HG03571 (cell line): ENCODE results near the gene TMEM181.
"Not testable (repeated sequence)": the region's sequence is repeated elsewhere in the genome, so short reads cannot be mapped to it uniquely, and the experiment has no call there.

Experiments used
- ATAC-seq: cut with Tn5 transposase; IDR thresholded peaks from one replicate; pipeline ENCODE4 v1.9.1; 2021; ENCODE audit not compliant: unreplicated experiment

The TMEM181 gene

GRCh38 chr6:158593670-158594069 is 33.8 kb downstream of the TMEM181 start:
- no peak for ATAC-seq

- no peak for ATAC-seq
These were observed 35.3 kb downstream of the TMEM181 start for GRCh38 chr6:158595223-158595622.

GRCh38 chr6:158596861-158597260 is 37.0 kb downstream of the TMEM181 start:
- ATAC-seq: no peak

GRCh38 chr6:158597565-158597964 is 37.7 kb downstream of the TMEM181 start:
- no peak for ATAC-seq

GRCh38 chr6:158599635-158600034 is 39.7 kb downstream of the TMEM181 start:
- ATAC-seq: no peak

DNA sequence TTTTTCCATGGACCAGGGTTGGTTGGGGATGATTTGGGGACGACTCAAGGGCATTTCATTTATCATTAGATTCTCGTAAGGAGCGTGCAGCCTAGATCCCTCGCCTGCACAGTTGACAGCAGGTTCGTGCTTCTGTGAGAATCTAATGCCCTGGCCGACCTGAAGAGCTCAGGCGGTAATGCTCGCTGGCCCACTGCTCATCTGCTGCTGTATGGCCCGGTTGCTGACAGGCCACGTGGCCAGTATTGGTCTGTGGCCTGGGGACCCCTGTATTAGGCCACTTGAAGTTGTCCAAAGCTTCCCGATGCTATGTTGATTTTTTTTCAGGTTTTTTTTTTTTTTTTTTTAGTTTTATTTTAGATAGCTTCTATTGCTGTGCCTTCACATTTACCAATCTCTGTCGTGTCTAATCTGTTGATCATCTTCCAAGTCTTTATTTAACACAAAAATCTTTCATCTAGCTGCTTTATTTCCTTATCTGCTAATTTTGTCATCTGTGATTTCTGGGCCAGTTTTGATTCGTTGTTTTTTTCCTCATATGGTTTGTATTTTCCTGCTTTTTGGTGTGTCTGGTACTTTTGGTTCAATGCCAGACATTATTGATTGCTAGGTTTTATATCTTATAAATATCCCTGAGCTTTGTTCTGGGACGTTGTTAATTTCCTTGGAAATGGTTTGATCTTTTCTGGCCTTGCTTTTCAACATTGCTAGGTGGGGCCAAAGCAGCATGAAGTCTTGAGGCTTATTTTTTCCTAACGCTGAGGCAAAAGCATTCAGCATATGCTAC is 43.6 kb downstream of the TMEM181 start:
- ATAC-seq: no peak

- ATAC-seq: no peak
These were observed 44.1 kb downstream of the TMEM181 start for GRCh38 chr6:158604048-158604406.

GRCh38 chr6:158605266-158605878 is 45.5 kb downstream of the TMEM181 start:
- no peak for ATAC-seq

DNA sequence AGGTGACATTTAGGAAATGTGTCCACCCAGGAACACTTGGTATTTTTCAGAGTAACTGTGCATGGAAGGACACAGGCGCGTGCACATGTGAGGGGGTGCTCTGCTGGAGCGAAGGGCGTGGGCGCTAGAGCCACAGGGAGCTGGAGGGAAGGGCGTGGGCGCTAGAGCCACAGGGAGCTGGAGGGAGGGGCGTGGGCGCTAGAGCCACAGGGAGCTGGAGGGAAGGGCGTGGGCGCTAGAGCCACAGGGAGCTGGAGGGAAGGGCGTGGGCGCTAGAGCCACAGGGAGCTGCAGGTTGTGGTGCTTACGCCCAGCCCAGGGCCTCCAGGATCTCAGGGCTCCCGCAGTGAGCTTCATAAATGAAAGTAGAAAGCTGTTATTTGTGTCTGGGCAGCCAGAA is 46.1 kb downstream of the TMEM181 start:
- ATAC-seq: not testable (repeated sequence)

DNA sequence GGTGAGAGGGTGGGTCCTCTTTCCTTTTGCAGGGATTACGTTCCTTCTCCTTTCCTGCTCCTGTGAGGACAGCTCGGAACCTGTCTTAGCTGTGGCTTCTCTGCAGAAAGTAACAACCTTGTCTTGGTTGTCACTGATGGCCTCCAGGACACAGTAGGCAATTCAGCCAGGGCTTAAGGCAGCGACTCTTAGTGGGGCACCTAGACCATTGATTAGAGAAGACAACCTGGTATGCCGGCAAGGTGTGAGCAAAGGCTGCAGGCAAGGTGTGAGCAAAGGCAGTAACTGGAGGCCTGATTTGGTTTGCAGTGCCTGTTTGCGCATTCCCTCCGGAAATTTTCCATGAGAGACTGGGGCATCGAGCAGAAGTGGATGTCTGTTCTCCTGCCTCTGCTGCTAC is 47.0 kb downstream of the TMEM181 start:
- no peak for ATAC-seq

DNA sequence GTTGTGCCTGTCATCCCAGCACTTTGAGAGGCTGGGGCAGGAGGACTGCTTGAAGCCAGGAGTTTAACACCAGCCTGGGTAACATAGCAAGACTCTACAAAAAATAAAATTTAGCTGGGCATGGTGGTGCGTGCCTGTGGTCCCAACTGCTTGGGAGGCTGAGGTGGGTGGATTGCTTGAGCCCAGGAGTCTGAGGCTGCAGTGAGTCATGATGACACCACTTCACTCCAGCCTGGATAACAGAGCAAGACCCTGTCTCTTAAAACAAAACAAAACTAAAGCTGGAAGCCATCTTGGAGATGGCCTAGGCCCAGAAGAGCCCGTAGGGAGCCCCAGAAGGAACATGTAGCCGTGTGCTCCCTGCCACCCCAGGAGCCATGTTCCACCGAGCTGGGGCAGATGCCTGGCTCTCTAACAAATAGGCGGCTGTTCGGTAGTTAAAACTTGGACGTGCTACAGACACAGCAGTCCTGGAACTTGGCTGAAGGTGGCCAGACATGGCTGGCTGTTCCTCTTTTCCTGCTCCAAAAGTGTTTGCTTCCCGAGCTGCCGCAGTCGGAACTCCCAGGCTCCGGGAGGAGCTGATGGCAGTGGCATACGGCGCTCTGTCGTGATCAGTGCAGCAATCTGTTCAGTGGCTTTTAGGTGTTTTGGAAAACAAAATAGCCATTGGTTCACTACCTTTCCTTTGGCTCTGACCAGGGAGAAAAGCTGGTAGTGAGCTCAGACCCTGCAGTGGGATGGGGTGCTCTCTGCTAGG is 47.7 kb downstream of the TMEM181 start:
- ATAC-seq: no peak

- ATAC-seq: no peak
These were observed 48.3 kb downstream of the TMEM181 start for GRCh38 chr6:158608221-158608620.

DNA sequence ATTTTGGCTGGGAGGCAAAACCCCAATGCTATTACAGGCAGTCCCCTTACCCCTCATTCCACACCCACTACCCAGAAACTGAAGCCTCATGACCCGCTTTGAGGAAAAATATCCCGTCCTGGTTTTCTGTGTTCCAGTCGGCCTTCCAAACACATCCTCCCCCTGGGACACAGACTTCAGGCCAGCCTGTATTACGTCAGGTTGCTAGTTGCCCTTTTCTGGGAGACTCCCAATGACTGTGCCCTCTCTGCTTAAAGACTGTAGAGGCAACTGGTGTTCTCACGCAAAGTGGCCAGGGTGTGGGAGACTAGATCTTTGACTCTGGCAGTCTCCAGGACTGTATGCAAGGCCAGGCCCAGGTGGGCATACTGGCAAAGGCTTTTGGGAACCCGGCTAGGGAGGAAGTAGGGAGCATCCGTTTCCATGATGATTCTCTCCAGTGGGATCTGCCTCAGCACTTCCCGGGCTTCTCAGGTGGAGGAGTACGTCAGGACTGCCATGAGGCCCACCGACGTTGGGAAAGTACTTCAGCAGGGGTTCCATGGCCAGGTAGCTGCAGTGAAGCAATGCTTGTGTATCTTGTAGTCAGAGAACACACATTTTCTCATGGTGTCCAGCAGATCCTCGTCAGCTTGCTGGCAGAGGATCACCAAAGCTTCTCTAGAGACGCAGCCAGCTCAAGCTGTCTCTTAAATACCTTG is 49.7 kb downstream of the TMEM181 start:
- no peak for ATAC-seq

DNA sequence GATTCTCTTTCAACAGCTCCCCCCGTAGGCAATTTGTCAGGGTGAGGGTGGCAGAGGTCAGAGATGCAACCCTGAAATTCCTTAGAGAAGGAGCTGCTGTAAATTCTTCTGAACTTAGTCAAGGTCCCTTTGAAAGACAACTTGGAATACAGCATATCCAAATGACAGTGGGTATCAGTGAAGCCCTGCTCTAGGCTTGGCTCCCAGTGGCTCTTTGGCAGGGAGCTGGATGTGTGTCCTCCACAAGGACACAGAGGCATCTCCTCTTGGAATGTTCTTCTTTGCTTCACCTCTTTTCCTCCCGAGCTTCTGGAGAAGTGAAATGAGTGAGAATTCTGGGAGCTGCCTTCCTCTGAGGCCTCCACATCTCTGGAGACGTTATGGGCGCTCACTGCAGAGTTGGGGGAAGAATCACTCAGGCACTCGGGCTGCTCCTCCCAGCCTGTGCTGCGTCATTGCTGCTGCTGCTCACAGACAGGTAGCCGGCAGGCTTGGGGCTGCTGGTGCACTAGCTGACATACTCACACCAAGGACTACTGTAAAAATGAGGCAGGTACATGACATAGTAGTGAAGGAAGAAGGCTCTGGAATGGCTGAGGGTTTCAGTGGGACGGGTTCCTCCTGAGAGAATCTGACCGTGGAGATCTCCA is 50.6 kb downstream of the TMEM181 start:
- ATAC-seq: no peak

DNA sequence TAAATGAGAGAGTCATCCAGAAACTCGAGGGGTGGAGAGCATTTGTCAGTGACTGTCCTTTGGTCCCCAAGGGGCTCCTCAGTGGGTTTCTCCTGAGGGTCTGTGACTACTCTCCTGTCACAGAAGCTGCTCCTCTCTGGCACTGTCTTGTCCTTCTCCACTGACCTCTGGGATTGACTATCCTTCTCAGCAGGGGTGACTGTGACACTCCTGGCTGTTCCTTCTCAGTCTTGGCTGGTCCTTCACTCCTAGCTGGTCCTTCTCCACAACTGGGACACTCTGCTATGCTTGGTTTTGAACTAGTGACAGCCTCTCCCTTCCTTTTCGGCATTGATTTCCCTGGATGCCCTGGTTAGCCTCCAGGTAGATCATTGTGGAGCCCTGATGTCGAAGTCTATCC is 51.1 kb downstream of the TMEM181 start:
- no peak for ATAC-seq

GRCh38 chr6:158611541-158612370 is 51.9 kb downstream of the TMEM181 start:
- ATAC-seq: no peak

DNA sequence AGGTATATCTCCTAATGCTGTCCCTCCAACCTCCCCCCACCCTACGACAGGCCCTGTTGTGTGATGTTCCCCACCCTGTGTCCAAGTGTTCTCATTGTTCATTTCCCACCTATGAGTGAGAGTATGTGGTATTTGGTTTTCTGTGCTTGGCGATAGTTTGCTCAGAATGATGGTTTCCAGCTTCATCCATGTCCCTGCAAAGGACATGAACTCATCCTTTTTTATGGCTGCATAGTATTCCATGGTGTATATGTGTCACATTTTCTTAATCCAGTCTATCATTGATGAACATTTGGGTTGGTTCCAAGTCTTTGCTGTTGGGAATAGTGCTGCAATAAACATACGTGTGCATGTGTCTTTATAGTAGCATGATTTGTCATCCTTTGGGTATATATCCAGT is 54.7 kb downstream of the TMEM181 start:
- ATAC-seq: not testable (repeated sequence)

DNA sequence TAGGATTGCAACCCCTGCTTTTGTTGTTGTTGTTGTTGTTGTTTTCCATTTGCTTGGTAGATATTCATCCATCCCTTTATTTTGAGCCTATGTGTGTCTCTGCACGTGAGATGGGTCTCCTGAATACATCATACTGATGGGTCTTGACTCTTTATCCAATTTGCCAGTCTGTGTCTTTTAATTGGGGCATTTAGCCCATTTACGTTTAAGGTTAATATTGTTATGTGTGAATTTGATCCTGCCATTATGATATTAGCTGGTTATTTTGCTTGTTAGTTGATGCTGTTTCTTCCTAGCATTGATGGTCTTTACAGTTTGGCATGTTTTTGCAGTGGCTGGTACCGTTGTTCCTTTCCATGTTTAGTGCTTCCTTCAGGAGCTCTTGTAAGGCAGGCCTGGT is 58.4 kb downstream of the TMEM181 start:
- ATAC-seq: not testable (repeated sequence)

- no peak for ATAC-seq
These were observed 60.3 kb downstream of the TMEM181 start for GRCh38 chr6:158619922-158620801.
